K562 (cell line): ENCODE data around the gene SCAMP1. TPM values are rescaled to one million over a fixed set of nuclear protein-coding genes. Genes with fewer than 3 reads are reported as not detected.
A peak's percentile ranks its signal among the peaks of the same experiment; 100 is the strongest.

Source experiments
- ATAC-seq: fragments of 200-7000 bp; cut with Tn5 transposase; 3 replicates; pipeline ENCODE4 v1.9.1; 2020; ENCODE audit warnings: moderate library complexity
- BruUV-seq: library from RNA; stranded (reverse); fragments of 400-500 nt; replicated peaks from 2 replicates; lab custom pipeline; 2021; lab: Mats Ljungman, UMichigan
- CTCF ChIA-PET: fragments of 300-600 bp; formaldehyde crosslinking; extraction: SDS; loops from one replicate; lab custom pipeline; 2021; ENCODE audit warnings: low intra/inter-chr PET ratio; lab: Yijun Ruan, JAX
- POLR2A ChIA-PET: fragments of 300-600, 350-650 bp; sonication (Branson Sonifier 250); formaldehyde crosslinking; extraction: SDS; loops from one replicate; lab custom pipeline; 2021; ENCODE audit warnings: antibody characterized with exemption, inconsistent platforms; lab: Yijun Ruan, JAX
- DNase-seq, 4 experiments: peaks; one replicate each; pipeline versions ENCODE4 v3.0.0 to v3.0.0-alpha.2; 2011 to 2018; ENCODE audit warnings: low spot score in 3 of 4, mixed read lengths in 3 of 4; ENCODE audit errors: extremely low read depth in 1 of 4
- FAIRE-seq: peaks from 2 replicates; lab custom pipeline; 2011; peaks lifted over from hg19 to GRCh38; lab: Jason Lieb, UNC
- H2AFZ ChIP-seq: 2 replicates; pipeline ENCODE4 v1.6.0; 2011; ENCODE audit warnings: low read depth, low read length, control low read depth, inconsistent platforms
- H3K27ac ChIP-seq: fragments of 200-600 bp; 3 replicates; pipeline ENCODE4 v1.8.0; 2011; ENCODE audit warnings: low read depth, mild to moderate bottlenecking, control low read depth, inconsistent platforms, low read length, moderate library complexity, mixed read lengths; ENCODE audit errors: extremely low read depth
- H3K27me3 ChIP-seq, 2 experiments: fragments of 300-600 bp in 1 of 2; 2 replicates in 1 of 2; 3 replicates in 1 of 2; pipeline versions ENCODE4 v1.6.0 to v1.8.0; 2011; ENCODE audit warnings: inconsistent platforms in 2 of 2, low read length in 2 of 2, mild to moderate bottlenecking in 1 of 2, mixed read lengths in 1 of 2, moderate library complexity in 1 of 2; ENCODE audit not compliant: control insufficient read depth in 2 of 2, insufficient read depth in 2 of 2
- H3K36me3 ChIP-seq: fragments of 300-600 bp; 3 replicates; pipeline ENCODE4 v1.8.0; 2011; ENCODE audit warnings: mild to moderate bottlenecking, low read length, inconsistent platforms; ENCODE audit not compliant: control insufficient read depth, insufficient read depth
- H3K4me1 ChIP-seq, 2 experiments: fragments of 200-600 bp in 1 of 2; replicated peaks in 1 of 2; 2 replicates in 1 of 2; 3 replicates in 1 of 2; pipeline versions ENCODE4 v1.5.1 to v1.8.0; 2011; ENCODE audit warnings: inconsistent platforms in 2 of 2, low read length in 2 of 2, mild to moderate bottlenecking in 1 of 2, mixed read lengths in 1 of 2, moderate library complexity in 1 of 2; ENCODE audit not compliant: control insufficient read depth in 2 of 2, insufficient read depth in 2 of 2
- H3K4me2 ChIP-seq: 2 replicates; pipeline ENCODE4 v1.6.1; 2011; ENCODE audit warnings: low read length, control low read depth, inconsistent platforms, mixed read lengths; ENCODE audit not compliant: insufficient read depth
- H3K4me3 ChIP-seq: fragments of 200-600 bp; sonication (generic), shearing (Covaris generic); 2 replicates; pipeline ENCODE4 v1.5.1; 2016; ENCODE audit warnings: control low read depth, inconsistent platforms
- H3K79me2 ChIP-seq: fragments of 200-600 bp; 3 replicates; pipeline ENCODE4 v1.8.0; 2011; ENCODE audit warnings: low read length, inconsistent platforms; ENCODE audit not compliant: control insufficient read depth, insufficient read depth
- H3K9ac ChIP-seq, 2 experiments: 2 replicates each; pipeline versions ENCODE4 v1.6.0 to v1.6.1; 2011; ENCODE audit warnings: low read depth in 2 of 2, low read length in 2 of 2, control low read depth in 1 of 2, inconsistent platforms in 1 of 2, mild to moderate bottlenecking in 1 of 2, mixed read lengths in 1 of 2; ENCODE audit not compliant: insufficient read depth in 1 of 2
- H3K9me1 ChIP-seq: one replicate; pipeline ENCODE4 v1.6.0; 2011; ENCODE audit warnings: inconsistent platforms, mild to moderate bottlenecking, low read length, moderate library complexity; ENCODE audit not compliant: control insufficient read depth, insufficient read depth
- H3K9me3 ChIP-seq: replicated peaks from 2 replicates; pipeline ENCODE4 v1.5.1; 2011; ENCODE audit warnings: low read depth, low read length, inconsistent platforms; ENCODE audit not compliant: control insufficient read depth, insufficient read depth
- H4K20me1 ChIP-seq: replicated peaks from 2 replicates; pipeline ENCODE4 v1.6.1; 2011; ENCODE audit warnings: low read length, inconsistent platforms, mixed read lengths; ENCODE audit not compliant: control insufficient read depth, insufficient read depth
- HMGN3 ChIP-seq: IDR thresholded peaks from 2 replicates; pipeline ENCODE4 v1.6.1; 2011; ENCODE audit warnings: borderline replicate concordance, low read depth, mild to moderate bottlenecking, mixed read lengths, low read length; ENCODE audit not compliant: insufficient read length; ENCODE audit errors: extremely low read depth
- MCM5 ChIP-seq: fragments of 450-650 bp; IDR thresholded peaks from 2 replicates; pipeline ENCODE4 v1.6.1; 2016; ENCODE audit warnings: low read depth
- NCOA1 ChIP-seq: fragments of 450-650 bp; IDR thresholded peaks from 2 replicates; pipeline ENCODE4 v1.6.1; 2016; ENCODE audit warnings: low read depth
- ZBTB17 ChIP-seq: fragments of 450-650 bp; formaldehyde crosslinking; IDR thresholded peaks from 2 replicates; pipeline ENCODE4 v1.4.0; 2020; ENCODE audit warnings: mild to moderate bottlenecking
- ZMIZ1 ChIP-seq, 2 experiments: fragments of 150-350 bp in 1 of 2; IDR thresholded peaks; 2 replicates each; pipeline ENCODE4 v1.6.1; 2012 to 2016; ENCODE audit warnings: low read depth in 2 of 2, low read length in 2 of 2, mild to moderate bottlenecking in 1 of 2, moderate library complexity in 1 of 2
- ZNF124 ChIP-seq: sonication (generic); formaldehyde crosslinking; IDR thresholded peaks from 2 replicates; pipeline ENCODE4 v1.8.1; 2022; ENCODE audit warnings: missing genetic modification reagents
- WGBS: fragments of 100-300 bp; shearing (Covaris generic); methylation state at CpG from one replicate; pipeline ENCODE4 v1.1.6; 2016; ENCODE audit warnings: low coverage, mixed read lengths; ENCODE audit not compliant: insufficient coverage; ENCODE audit errors: missing lambda C conversion rate; 5-methylcytosine and 5-hydroxymethylcytosine counted together
- in situ Hi-C: fragments of 300-500 bp; cut with MboI; formaldehyde crosslinking; loops from 4 replicates; pipeline ENCODE4 v1.15.0; 2018; ENCODE audit warnings: inconsistent platforms, mixed read lengths
- intact Hi-C: fragments of 100-400 bp; cut with micrococcal nuclease; formaldehyde crosslinking; loops from 2 replicates; pipeline ENCODE4 v1.14.2; 2022
- polyA plus RNA-seq, 8 experiments: library from polyadenylated mRNA; depleted of rRNA in 4 of 8; stranded (reverse) in 5 of 8; unstranded in 3 of 8; fragments of >200 nt; fragmentation: Nextera tagmentation in 2 of 8; fragmentation: Illumina TruSeq in 1 of 8; extraction: Ambion mirVana in 2 of 8; extraction: Trizol in 1 of 8; gene quantifications; 2 replicates each; pipeline versions ENCODE4 v1.2.1 to v1.2.3, GENCODE V29; 2011 to 2014; ENCODE audit warnings: inconsistent platforms in 1 of 8, missing spikeins in 1 of 8
- total RNA-seq, 7 experiments: library from RNA; depleted of rRNA in 6 of 7; stranded (reverse); fragments of >200 nt in 6 of 7; fragmentation: Illumina TruSeq in 2 of 7; extraction: Trizol in 2 of 7; gene quantifications; 2 replicates each; pipeline versions ENCODE4 v1.2.1 to v1.2.3, GENCODE V29; 2011 to 2021; ENCODE audit warnings: low replicate concordance in 1 of 7

Gene SCAMP1
- total and polyA plus RNA-seq, 9 of the 15 experiments (the other 6 are each of a cell fraction or from before 2014, with no cell fraction given) = 5.4 to 23.9 (median 13.8) TPM

DNA sequence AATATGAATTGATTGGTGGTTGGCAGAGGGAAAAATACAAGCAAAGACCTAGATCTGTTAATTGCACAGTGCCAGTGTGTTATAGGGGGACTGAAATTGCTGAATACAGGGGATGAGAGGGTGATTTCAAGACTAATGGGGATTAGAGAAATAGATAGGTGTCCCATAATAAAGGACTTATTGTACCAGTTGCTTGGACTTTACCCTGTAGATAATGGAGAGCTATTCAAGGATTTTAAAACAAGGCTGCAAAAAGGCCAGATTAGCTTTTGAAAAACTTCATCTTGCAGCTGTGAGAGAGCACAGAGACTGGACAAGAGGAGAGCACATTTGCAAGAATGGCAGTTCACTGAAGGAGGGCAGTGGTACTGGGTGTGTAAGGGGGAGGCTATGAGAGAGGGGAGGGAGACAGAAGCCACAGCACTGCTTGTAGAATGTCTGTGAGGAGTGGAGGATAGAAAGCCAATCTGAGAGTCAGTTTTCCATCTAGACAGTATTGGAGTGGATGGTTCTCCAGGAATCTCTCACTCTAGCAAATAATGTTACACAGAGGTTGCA, 28.8 kb upstream of the SCAMP1 start (continued):
- TF ChIP-seq ZMIZ1 (IDR thresholded peaks at IDR 0.05; ENCODE audit: low read depth in 2 of 2, low read length in 2 of 2) = no peak

DNA sequence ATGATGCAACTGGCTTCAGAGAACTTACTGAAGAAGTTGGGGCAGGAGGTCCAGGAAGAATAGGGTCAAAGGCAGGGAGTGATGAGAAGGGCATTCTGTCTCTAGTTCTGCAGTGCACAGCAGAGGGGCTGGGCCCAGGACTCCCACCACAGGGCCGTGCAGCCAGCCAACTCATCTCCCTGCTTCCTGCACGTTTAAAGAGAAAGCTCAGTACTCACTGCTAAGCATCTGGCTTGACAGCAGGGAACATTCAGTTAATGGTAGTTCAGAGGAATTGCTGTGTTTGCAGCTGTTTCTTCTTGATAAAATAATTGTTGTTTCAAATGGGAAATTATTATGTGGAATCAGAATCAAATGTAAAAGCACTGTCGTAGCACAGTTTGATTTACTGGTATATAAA, 25.6 kb upstream of the SCAMP1 start:
- in situ Hi-C loops (no loop called here), intact Hi-C loops (no loop called here)
- H3K27me3 ChIP-seq = no peaks in the 10 kb centered on the region
- no peaks in the 10 kb centered on the region for H3K4me1 ChIP-seq
- no peak overlapping the region for H3K27ac ChIP-seq
- H3K9ac ChIP-seq = no peak overlapping the region
- POLR2A ChIA-PET = interaction anchor here (0.6 to 1.3 kb wide), 2 partner anchors 14 to 48 kb away, joined by 3 to 4 read pairs; no protein-coding TSS in a partner anchor
- 14% methylated on average over 3 of the region's 3 CpGs for WGBS
- ATAC-seq (peak; percentile 41), DNase-seq (no peak), FAIRE-seq (no peak)
- no peak overlapping the region for H3K4me2 ChIP-seq
- H2AFZ ChIP-seq = no peak overlapping the region
- H3K4me3 ChIP-seq = no peak overlapping the region
- H3K9me3 ChIP-seq = no peaks in the 10 kb centered on the region
- H3K9me1 ChIP-seq = no peaks in the 10 kb centered on the region
- TF ChIP-seq MCM5 (no peak), ZBTB17 (CRISPR knock-in tag) (no peak), ZNF124 (CRISPR knock-in tag) (no peak), HMGN3 (no peak), NCOA1 (no peak)
- TF ChIP-seq, all 486 proteins: peak for 0
- Histone ChIP-seq H3K36me3 (no peaks in the 10 kb centered on the region), H4K20me1 (no peaks in the 10 kb centered on the region), H3K79me2 (no peaks in the 10 kb centered on the region)
- no TSS peak for BruUV-seq
- CTCF ChIA-PET = no interaction called here
